HG02852 (cell line): Measurements from ENCODE around the gene RBAK.
"Not testable (repeated sequence)": the region's sequence is repeated elsewhere in the genome, so short reads cannot be mapped to it uniquely, and the experiment has no call there.

ENCODE experiments used
- ATAC-seq: cut with Tn5 transposase; IDR thresholded peaks from one replicate; pipeline ENCODE4 v1.9.1; 2021; ENCODE audit warnings: mild to moderate bottlenecking, moderate library complexity; ENCODE audit not compliant: unreplicated experiment

RBAK gene

DNA sequence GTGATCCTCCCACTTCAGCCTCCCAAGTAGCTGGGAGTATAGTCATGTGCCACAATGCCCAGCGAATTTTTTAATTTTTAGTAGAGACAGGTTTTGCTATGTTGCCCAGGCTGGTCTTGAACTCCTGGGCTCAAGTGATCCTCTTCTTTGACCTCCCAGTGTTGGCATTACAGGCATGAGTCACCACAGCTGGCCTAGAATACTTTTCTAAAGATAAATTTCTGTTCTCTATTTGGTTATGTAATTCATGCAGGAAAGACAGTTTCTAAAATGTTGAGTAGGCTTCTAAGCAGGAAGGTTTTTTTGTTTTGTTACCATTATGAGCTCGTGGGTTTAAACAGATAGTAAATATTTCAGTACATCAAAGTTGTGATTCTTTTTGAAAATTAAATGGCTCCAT lies 5.0 kb downstream of the RBAK start:
- ATAC-seq: no peak

DNA sequence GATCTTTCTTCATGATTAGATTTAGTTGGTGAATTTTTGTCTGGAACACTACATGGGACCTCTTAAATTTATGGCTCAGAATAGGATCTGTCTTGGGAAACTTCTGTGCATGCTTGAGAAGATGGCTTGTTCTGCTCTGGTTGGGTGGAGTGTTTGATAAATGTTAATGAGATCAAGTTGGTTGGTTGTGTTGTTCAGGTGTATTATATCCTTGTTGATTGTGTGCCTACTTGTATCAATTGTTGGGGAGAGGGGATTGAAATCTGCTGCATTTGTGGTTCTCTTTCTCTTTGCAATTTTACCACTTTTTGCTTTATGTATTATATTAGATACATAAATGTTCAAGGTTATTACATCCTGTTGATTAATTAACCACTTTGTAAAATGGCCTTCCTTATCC lies 6.1 kb downstream of the RBAK start:
- ATAC-seq: not testable (repeated sequence)

DNA sequence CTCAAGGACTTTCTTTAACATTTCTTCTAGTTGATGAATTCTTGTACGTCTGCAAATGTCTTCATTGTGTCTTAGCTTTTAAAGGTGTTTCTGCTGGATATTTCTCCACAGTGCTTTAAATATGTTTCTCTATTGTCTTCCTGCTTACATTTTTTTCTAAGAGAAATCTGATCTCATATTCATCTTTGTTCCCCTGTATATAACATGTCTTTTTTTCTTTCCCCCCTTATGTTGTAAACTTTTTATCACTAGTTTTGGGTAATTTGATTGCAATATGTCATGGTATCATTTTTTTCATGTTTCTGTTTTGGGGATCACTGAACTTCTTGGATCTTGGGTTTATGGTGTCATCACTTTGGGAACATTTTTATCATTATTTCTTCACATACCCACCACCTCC lies 7.5 kb downstream of the RBAK start:
- no peak for ATAC-seq

DNA sequence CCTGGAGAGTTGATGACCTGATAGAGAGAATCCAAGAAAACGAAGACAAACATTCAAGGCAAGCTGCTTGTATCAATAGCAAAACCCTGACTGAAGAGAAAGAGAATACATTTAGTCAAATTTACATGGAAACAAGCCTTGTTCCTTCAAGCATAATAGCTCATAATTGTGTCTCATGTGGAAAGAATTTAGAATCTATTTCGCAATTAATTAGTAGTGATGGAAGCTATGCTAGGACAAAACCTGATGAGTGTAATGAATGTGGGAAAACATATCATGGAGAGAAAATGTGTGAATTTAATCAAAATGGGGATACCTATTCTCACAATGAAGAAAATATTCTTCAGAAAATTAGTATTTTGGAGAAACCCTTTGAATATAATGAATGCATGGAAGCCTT lies 18.0 kb downstream of the RBAK start:
- ATAC-seq: no peak

DNA sequence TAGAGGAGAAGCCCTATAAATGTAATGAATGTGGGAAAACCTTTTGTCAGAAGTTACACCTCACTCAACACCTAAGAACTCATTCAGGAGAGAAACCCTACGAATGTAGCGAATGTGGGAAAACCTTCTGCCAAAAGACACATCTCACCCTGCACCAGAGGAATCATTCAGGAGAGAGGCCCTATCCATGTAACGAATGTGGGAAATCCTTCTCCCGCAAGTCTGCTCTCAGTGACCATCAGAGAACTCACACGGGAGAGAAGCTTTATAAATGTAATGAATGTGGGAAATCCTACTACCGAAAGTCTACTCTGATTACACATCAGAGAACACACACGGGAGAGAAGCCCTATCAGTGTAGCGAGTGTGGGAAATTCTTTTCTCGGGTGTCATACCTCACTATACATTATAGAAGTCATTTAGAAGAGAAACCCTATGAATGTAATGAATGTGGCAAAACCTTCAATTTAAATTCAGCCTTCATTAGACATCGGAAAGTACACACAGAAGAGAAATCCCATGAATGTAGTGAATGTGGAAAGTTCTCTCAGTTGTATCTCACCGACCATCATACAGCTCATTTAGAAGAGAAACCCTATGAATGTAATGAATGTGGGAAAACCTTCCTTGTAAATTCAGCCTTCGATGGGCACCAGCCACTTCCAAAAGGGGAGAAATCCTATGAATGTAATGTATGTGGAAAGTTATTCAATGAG lies 18.9 kb downstream of the RBAK start:
- no peak for ATAC-seq

DNA sequence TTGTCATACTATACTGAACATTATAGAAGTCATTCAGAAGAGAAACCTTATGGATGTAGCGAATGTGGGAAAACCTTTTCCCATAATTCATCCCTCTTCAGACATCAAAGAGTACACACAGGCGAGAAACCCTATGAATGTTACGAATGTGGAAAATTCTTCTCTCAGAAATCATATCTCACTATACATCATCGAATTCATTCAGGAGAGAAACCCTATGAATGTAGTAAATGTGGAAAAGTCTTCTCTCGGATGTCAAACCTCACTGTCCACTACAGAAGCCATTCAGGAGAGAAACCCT lies 19.4 kb downstream of the RBAK start:
- no peak for ATAC-seq

DNA sequence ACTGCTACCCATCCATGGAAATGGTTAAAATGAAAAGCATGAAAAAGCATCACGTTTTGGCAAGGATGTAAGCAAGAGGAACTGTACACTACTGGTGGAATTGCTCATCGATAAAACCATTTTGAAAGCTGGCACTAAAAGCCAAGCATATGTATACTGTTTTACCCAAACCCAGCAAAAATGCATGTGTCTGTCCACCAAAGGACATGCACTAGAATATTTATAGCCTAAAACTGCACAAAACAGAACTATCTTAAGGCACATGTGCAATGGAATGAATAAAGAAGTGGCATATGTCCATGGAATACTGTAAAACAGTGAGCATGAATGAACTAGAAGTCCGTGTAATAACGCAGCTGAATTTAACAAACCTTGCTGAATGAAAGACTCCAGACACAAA lies 22.9 kb downstream of the RBAK start:
- ATAC-seq: no peak

DNA sequence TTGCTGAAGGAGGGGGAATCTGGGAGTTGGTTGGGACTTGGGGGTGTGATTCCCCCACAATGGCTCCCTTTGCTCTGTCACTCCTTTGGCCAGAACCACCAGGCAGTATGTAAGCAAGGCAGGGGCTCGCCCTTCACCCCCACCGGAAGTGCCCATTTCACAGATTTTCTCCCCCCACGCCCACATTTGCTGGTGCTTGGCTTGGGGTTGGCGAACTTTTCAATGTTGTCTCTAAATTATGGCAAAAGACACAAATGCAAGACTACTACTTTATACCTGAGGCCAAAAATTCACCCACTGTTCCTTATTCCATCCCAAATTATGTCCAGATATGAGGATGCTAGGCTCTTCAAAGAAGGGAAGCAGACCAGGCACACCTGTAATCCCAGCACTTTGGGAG lies 24.5 kb downstream of the RBAK start:
- no peak for ATAC-seq

DNA sequence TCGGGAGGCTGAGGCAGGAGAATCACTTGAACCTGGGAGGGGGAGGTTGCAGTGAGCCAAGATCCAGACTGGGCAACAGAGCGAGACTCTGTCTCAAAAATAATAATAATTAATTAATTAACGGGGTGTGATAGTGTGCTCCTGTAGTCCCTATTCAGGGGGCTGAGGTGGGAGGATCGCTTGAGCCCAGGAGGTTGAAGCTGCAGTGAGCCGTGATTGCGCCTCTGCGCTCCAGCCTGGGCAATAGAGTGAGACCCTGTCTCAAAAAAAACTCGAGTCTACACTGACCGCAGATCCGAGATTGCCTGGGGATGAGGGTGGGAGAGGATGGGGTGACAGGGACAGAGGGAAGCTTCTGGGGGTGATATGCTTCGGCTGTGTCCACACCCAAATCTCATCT lies 29.5 kb downstream of the RBAK start:
- not testable (repeated sequence) for ATAC-seq

DNA sequence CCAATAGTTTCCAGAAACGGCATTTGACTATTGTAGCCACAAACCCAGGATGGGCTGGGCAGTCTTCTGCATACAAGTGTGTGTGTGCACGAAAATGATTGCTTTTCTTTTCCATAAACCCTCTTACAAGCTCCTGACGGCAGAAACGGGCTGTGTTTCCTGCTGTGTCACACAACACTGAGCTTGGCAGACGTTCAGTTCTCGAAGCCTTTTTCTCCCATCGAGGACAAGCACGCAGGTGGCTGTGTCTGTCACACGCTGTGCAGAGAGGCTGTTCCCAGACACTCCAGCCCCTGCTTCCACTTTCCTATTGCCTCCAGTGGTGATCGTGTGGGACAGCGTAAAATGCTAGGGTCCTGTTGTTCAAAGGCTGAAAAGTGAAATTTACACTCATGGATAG lies 32.1 kb downstream of the RBAK start:
- no peak for ATAC-seq

DNA sequence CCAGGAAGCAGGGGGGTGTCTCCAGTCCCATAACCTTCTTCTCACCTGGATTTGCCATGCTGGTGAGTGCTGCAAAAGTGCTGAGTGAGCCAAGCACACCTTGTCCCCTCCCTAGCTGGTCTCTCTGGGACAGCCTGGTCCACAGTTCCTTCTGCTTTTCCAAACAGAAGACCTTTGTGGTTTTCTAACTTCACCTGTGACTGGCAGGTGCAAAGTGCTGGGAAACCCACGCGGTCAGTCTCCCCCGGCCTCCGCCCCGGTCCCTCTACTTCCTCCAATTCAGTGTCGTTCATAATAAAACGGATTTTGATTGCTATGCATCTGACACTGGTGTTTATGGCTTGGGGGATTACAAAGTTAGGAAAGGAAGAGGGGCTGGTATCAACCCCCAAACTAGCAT lies 37.1 kb downstream of the RBAK start:
- ATAC-seq: no peak

DNA sequence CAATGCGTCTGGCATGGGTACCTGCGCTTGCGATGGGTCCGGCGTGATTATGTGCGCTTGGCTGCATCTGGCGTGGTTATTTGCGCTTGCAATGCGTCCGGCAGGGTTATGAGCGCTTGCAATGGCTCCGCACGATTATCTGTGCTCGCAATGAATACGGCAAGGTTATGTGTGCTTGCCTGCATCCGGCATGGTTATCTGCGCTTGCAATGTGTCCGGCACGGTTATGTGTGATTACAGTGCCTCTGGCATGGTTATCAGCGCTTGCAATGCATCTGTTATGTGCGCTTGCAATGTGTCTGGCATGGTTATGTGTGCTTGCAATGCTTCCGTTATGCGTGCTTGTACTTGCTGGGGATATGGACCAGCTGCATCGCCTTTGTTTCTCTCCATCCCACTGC lies 37.7 kb downstream of the RBAK start:
- no peak for ATAC-seq

DNA sequence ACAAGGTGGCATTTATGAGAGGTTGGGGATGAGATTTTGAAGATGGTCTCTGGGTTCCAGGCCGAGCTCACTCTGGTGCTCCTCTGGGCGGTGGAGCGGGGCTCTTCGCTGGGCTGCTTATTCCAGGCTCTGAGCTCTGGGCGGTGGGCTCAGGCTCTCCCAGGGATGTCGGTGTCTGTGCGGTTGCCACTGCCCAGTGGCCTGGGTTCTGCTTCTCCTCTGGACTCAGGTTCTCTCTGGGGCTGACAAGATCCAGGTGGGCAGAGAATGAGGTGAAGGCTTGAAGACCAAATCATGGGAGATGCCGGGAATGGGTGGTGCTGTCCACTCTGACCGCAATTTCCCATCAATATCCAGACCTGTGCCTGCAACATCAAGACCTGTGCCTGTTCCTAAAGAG lies 40.6 kb downstream of the RBAK start:
- no peak for ATAC-seq

DNA sequence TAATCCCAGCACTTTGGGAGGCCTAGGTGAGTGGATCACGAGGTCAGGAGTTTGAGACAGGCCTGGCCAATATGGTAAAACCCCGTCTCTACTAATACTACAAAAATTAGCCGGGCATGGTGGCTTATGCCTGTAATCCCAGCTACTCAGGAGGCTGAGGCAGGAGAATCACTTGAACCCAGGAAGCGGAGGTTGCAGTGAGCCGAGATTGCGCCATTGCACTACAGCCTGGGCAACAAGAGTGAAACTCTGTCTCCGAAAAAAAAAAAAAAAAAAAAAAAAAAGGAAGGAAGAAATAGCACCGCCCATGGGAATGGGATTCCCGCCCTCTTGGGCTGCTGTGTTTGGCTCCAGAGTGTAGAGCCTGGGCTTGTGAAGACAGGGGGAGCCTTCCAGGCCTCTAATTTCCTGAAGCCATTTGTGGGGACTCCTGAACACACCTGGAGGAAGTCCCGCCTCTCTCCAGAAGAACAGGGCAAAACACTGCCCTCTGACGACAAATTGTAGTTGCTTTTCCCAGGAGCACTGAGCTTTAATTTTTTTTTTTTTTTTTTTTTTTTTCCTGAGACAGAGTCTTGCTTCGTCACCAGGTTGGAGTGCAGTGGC lies 42.7 kb downstream of the RBAK start:
- not testable (repeated sequence) for ATAC-seq

DNA sequence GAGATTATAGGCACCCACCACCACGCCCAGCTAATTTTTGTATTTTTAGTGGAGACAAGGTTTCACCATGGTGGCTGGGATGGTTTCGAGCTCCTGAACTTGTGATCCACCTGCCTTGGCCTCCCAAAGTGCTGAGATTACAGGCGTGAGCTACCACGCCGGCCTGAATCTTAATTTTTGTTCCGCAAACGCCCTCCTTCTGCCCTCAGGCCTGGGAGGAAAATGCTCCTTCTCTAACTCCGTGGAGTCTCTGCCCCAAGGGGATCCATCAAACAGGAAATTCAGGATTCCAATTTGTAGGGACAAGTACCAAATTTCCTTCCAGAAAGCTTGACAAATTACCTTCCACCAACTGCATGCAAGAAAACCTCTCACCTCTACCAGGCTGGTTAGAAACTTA lies 43.2 kb downstream of the RBAK start:
- no peak for ATAC-seq

DNA sequence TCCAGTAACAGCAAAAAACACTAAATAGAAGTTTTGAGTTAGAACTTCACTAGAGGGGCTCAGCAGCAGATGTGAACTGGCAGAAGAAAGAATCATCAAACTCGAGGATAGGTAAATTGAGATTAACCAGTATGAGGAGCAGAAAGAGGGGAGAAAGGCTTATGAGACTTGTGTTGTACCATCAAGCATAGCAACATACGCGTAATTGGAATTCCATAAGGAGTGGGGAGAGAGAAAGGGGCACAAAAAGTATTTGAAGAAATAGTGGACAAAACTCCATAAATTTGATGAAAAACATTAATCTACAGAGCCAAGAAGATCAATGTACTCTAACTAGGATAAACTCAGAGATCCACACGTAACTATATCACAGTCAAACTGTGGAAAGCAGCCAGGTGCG lies 48.3 kb downstream of the RBAK start:
- ATAC-seq: no peak

DNA sequence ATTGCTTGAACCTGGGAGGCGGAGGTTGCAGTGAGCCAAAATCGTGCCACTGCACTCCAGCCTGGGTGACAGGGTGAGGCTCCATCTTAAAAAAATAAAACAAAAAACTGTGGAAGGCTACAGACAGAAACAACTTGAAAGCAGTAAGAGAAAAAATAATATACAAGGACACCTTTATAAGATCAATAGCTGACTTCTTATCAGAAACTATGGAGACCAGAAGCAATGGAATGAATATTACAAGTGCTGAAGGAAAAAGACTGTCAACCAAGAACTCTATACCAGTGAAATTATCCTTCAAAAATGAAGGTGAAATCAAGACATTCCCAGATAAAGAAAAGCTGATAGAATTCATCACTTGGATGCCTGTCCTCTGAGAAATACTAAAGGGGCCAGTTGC lies 49.0 kb downstream of the RBAK start:
- no peak for ATAC-seq

DNA sequence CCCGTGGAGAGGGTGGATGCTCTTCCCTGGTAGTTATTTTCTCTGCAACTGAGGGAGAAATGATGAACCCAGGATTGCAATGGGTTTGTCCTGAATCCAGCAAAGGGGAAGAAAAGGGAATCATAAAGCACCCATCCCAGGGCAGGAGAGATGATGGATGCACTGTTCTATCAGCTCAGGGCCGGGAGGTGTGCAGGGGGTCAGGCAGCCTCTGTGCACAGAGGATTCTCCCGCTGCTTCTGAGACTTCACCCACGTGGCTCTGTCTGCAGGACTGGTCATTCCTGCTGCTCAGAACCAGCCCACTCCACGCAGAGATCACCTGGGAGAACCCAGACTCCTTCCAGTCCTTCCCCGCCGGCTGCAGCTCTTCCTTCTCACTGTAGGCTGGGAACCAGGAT lies 70.7 kb downstream of the RBAK start:
- no peak for ATAC-seq

DNA sequence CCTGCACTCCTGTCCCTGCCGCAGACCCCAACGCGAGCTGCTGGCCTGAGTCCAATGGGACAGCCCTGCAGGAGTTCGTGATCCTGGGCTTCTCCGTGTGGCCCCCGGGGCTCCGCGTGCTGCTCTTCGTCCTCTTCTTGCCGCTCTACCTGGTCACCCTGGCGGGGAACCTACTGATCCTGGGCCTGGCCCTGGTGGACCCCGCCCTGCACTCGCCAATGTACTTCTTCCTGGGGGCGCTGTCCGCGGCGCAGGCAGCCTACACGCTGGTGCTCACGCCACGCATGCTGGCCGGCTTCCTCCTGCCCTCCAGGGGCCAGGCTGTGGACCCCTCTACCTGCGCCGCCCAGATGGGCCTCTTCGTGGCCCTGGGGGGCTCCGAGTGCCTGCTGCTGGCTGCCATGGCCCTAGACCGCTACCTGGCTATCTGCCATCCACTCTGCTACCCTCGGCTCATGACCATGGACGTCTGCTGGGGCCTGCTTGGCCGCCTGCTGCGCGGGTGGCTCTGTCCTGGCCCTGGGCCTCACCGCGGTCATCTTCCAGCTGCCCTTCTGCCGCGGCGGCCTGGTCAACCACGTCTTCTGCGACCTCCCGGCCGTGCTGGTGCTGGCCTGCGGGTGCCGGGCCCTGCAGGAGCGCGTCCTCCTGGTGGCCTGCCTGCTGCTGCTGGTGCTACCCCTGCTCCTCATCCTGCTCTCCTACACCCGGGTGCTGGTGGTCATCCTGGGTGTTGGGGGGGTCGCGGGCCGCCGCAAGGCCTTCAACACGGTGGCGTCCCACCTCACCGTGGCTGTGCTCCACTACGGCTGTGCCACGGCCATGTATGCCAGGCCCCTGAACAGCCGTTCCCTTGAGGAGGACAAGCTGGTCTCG lies 71.7 kb downstream of the RBAK start:
- no peak for ATAC-seq
